Right atrium auricular region (tissue), 2 donors: ENCODE results near the gene ZMIZ2. TPM values are rescaled to one million over a fixed set of nuclear protein-coding genes. Genes with fewer than 3 reads are reported as not detected.

Experiments used
- DNase-seq: peaks from one replicate; pipeline ENCODE4 v3.0.0-alpha.2; 2019; ENCODE audit warnings: low spot score
- H3K27ac ChIP-seq, 2 donors: fragments of 200-600 bp; sonication (generic); 1 replicate in 1 of 2; 2 replicates in 1 of 2; pipeline ENCODE4 v1.5.1; 2016 to 2019
- H3K27me3 ChIP-seq, 2 donors: fragments of 200-600 bp; sonication (generic); one replicate each; pipeline versions ENCODE4 v1.5.1 to v1.6.0; 2017 to 2019
- H3K36me3 ChIP-seq: fragments of 200-600 bp; sonication (generic); one replicate; pipeline ENCODE4 v1.5.1; 2016
- H3K4me1 ChIP-seq, 2 donors: fragments of 200-600 bp; sonication (generic); one replicate each; pipeline versions ENCODE4 v1.5.1 to v1.6.0; 2017 to 2019
- H3K4me3 ChIP-seq, 2 donors: fragments of 200-600 bp; sonication (generic); 1 replicate in 1 of 2; 2 replicates in 1 of 2; pipeline ENCODE4 v1.5.1; 2017 to 2019; ENCODE audit warnings: mild to moderate bottlenecking in 1 of 2, moderate library complexity in 1 of 2
- H3K9me3 ChIP-seq, 2 donors: fragments of 200-600 bp; sonication (generic); one replicate each; pipeline ENCODE4 v1.5.1; 2019
- total RNA-seq, 2 donors: library from RNA; depleted of rRNA; stranded (reverse); fragments of >200 nt; gene quantifications; one replicate each; pipeline ENCODE4 v1.1.0, GENCODE V29; 2016
- TF ChIP-seq, protein P1 (sequence below), 2 donors: fragments of 200-600 bp; sonication (generic); IDR thresholded peaks; one replicate each; pipeline ENCODE4 v1.5.1; 2019; ENCODE audit warnings: antibody characterized with exemption in 2 of 2

The ZMIZ2 gene
- total RNA-seq, 2 donors from 2014 or later: 14.1 to 21.3 TPM

DNA sequence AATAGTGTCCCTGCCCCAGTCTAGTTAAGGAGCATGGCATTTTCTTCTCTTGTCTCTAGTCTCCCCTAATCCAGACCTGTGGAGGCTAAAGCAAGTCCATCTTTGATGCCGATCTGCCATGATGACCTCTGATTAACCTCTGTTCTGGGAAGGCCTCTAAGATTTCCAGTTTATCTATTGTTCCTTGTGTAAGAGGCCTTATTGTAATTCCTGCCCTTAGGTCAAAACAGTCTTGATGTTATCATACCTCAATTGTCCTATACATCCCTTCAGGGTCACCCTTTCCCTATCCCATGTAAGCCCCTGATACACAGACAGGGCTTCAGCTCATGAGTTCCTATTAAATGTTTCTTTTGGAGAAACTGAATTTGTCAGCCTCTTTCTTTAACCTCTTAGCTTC, 4.9 kb upstream of the ZMIZ2 start:
- Histone ChIP-seq H3K9me3 (no peaks in the 10 kb centered on the region), H3K4me1 (no peaks in the 10 kb centered on the region), H3K4me3 (no peak overlapping the region), H3K27me3 (no peaks in the 10 kb centered on the region), H3K27ac (no peak overlapping the region), H3K36me3 (no peaks in the 10 kb centered on the region)
- TF ChIP-seq, protein P1, sequence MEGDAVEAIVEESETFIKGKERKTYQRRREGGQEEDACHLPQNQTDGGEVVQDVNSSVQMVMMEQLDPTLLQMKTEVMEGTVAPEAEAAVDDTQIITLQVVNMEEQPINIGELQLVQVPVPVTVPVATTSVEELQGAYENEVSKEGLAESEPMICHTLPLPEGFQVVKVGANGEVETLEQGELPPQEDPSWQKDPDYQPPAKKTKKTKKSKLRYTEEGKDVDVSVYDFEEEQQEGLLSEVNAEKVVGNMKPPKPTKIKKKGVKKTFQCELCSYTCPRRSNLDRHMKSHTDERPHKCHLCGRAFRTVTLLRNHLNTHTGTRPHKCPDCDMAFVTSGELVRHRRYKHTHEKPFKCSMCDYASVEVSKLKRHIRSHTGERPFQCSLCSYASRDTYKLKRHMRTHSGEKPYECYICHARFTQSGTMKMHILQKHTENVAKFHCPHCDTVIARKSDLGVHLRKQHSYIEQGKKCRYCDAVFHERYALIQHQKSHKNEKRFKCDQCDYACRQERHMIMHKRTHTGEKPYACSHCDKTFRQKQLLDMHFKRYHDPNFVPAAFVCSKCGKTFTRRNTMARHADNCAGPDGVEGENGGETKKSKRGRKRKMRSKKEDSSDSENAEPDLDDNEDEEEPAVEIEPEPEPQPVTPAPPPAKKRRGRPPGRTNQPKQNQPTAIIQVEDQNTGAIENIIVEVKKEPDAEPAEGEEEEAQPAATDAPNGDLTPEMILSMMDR (IDR thresholded peaks at IDR 0.05): no peak
- DNase-seq: no peak

DNA sequence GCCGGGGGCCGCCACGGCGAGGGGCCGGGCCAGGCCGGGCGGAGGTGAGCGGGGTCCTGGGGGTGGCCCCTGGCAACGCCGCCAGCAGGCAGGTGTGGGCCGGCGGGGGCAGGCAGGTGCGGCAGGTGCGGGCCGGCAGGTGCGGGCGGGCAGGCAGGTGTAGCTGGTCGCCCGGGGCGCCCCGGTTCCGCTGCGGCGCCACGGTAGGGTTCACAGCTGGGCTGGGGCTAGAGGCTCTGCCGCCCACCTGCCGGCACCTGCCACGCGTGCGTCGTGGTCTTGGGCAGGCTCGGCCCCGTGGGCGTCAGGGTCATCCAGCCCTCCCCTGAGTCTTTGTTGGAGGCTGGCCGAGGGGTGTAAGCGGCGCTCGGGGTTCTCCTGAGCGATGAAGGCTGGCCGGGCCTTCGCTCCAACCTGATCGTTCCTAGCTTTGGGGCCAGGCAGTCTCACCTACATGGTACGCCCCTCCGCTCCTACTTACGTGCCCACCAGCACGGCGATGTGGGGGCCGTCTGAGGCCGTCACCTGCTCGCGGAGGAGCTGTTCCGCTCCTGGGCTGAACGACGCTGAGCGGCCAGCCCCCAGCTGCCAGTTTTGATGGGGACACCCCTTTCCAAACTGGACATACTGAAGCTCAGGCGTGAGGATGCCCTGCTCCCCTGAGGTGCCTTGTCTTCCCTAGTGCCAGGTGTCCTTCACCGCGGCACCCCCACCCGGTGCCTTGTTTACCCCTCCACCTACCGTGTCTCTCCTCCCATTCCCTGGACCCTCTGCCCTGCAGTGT, 493 bp downstream of the ZMIZ2 start:
- Histone ChIP-seq H3K36me3 (no peaks in the 10 kb centered on the region), H3K27me3 (no peaks in the 10 kb centered on the region), H3K9me3 (no peaks in the 10 kb centered on the region), H3K27ac (peak overlapping the region; percentile 42 to 75), H3K4me3 (peak overlapping the region; percentile 63 to 86), H3K4me1 (peaks cover 0 to 33% of the 10 kb centered on the region in 2 donors)
- no peak for DNase-seq
- TF ChIP-seq, protein P1 (IDR thresholded peaks at IDR 0.05): no peak

DNA sequence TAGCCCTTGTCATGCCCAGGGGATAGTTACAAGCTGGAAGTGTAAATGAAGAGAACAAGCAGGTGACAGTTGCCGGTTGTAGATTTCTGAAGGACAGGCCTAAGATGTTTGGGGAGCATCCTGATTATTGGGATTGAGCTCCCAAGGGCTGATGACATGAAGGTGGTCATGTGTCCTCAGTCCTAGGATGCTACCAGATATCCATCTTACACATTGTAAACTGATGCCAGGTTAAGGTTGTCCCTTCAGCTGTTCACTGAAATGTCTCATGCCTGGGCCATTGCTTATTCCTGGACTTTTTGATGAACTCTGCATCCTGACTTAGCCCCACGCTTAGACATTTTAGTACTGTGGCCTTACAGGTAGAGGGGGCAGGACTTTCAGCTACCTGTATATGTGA, 1.3 kb downstream of the ZMIZ2 start:
- Histone ChIP-seq H3K9me3 (no peaks in the 10 kb centered on the region), H3K27ac (peak overlapping the region in 1 of 2 donors; percentile 75), H3K4me1 (peaks cover 0 to 41% of the 10 kb centered on the region in 2 donors), H3K4me3 (peak overlapping the region in 1 of 2 donors; percentile 86), H3K36me3 (no peaks in the 10 kb centered on the region), H3K27me3 (no peaks in the 10 kb centered on the region)
- TF ChIP-seq, protein P1 (IDR thresholded peaks at IDR 0.05): no peak
- DNase-seq: no peak

DNA sequence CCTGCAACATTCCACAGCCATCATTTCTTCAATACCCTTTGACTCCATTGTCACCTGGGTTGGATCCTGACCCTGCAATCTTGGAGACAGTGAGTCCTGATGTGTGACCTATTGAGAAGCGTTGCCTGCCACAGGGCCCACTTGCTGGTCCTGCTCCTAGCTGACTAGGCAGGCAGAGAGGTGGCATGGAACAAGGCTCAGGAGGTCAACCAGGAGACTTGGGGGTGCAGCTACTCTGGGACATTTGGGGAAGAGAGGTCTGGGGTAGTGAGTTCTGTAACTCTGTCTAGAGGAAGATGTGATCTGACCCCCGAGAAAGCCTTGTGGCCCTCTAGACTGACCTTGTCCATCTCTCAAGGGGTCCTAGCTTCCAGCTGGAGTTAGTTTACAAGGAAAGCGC, 1.8 kb downstream of the ZMIZ2 start:
- Histone ChIP-seq H3K27ac (no peak overlapping the region), H3K9me3 (no peaks in the 10 kb centered on the region), H3K4me3 (no peak overlapping the region), H3K4me1 (peaks cover 0 to 46% of the 10 kb centered on the region in 2 donors), H3K36me3 (no peaks in the 10 kb centered on the region), H3K27me3 (no peaks in the 10 kb centered on the region)
- TF ChIP-seq, protein P1 (IDR thresholded peaks at IDR 0.05): no peak
- DNase-seq: no peak

DNA sequence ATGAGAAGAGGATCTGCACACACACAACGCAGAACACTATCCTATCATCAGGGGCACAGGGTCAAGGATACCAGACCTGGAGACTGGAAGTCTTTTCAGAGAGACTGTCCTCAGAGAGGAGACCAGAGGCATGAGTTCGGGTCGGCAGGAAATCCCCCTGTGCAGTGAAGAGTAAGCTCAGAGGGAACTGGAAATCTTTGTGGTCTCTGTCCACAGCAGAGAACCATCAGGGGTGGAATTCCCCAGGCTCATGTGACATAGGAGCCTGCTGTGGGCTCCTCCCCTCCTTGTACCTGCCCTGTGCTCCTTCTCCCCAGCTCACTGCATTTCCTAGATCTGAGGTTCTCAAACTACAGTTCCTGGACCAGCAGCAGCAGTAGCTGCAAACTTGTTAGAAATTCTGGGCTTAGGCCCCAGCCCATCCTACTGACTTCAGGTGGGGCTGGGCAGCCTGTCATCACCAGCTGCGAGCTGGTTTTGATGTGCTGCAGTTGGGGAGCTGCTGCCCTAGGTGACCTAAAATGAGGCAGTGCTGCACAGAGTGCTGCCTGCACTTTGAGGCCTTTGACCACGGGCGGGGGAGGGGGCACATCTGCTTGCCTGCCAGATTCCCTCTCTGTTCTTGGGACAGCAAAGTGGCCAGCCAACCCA, 2.4 kb downstream of the ZMIZ2 start:
- Histone ChIP-seq H3K9me3 (no peaks in the 10 kb centered on the region), H3K36me3 (no peaks in the 10 kb centered on the region), H3K4me3 (no peak overlapping the region), H3K4me1 (peaks cover 0 to 52% of the 10 kb centered on the region in 2 donors), H3K27ac (no peak overlapping the region), H3K27me3 (no peaks in the 10 kb centered on the region)
- no peak for DNase-seq
- TF ChIP-seq, protein P1 (IDR thresholded peaks at IDR 0.05): no peak
